Memory B cell (primary cell): Measurements from ENCODE around the gene TTI1.
A peak's percentile ranks its signal among the peaks of the same experiment; 100 is the strongest.

Source experiments
- ATAC-seq: fragments of 150-1000 bp; cut with Tn5 transposase; 2 replicates; pipeline ENCODE4 v1.10.0; 2021; ENCODE audit warnings: low read depth, mild to moderate bottlenecking, moderate library complexity
- DNase-seq, 2 donors: peaks; one replicate each; pipeline ENCODE4 v3.0.0; 2022; ENCODE audit warnings: low spot score in 2 of 2
- H3K27ac Mint-ChIP-seq: one replicate; pipeline ENCODE4 v1.8.0; 2022; ENCODE audit warnings: mild to moderate bottlenecking, moderate library complexity, mixed read lengths
- H3K27me3 Mint-ChIP-seq: one replicate; pipeline ENCODE4 v1.8.0; 2022; ENCODE audit warnings: mixed read lengths
- H3K36me3 Mint-ChIP-seq: one replicate; pipeline ENCODE4 v1.8.0; 2022; ENCODE audit warnings: mild to moderate bottlenecking, mixed read lengths
- H3K4me1 Mint-ChIP-seq: one replicate; pipeline ENCODE4 v1.8.0; 2022; ENCODE audit warnings: mixed read lengths
- H3K4me3 Mint-ChIP-seq: one replicate; pipeline ENCODE4 v1.8.0; 2022; ENCODE audit warnings: mild to moderate bottlenecking, moderate library complexity, mixed read lengths
- H3K9me3 Mint-ChIP-seq: one replicate; pipeline ENCODE4 v1.8.0; 2022; ENCODE audit warnings: mixed read lengths

The TTI1 gene

GRCh38 chr20:38043512-38044300, 10.4 kb upstream of the TTI1 start:
- H3K4me3 Mint-ChIP-seq = no peak overlapping the region
- ATAC-seq = no peak
- H3K27ac Mint-ChIP-seq = no peak overlapping the region
- H3K9me3 Mint-ChIP-seq = no peaks in the 10 kb centered on the region
- no peak for DNase-seq
- no peaks in the 10 kb centered on the region for H3K27me3 Mint-ChIP-seq
- H3K4me1 Mint-ChIP-seq = peaks cover 12% of the 10 kb centered on the region
- H3K36me3 Mint-ChIP-seq = peaks cover 23% of the 10 kb centered on the region

GRCh38 chr20:38040276-38040675, 7.0 kb upstream of the TTI1 start:
- Mint-ChIP-seq H3K36me3 (peaks cover 20% of the 10 kb centered on the region), H3K27me3 (no peaks in the 10 kb centered on the region), H3K4me1 (peaks cover 9% of the 10 kb centered on the region), H3K4me3 (no peak overlapping the region), H3K27ac (no peak overlapping the region), H3K9me3 (no peaks in the 10 kb centered on the region)
- ATAC-seq (no peak), DNase-seq (no peak)

GRCh38 chr20:38036366-38036765, 3.1 kb upstream of the TTI1 start:
- peaks cover 4% of the 10 kb centered on the region for H3K36me3 Mint-ChIP-seq
- no peak overlapping the region for H3K27ac Mint-ChIP-seq
- DNase-seq = no peak
- H3K27me3 Mint-ChIP-seq = no peaks in the 10 kb centered on the region
- no peak overlapping the region for H3K4me3 Mint-ChIP-seq
- H3K9me3 Mint-ChIP-seq = no peaks in the 10 kb centered on the region
- H3K4me1 Mint-ChIP-seq = peaks cover 22% of the 10 kb centered on the region
- ATAC-seq = no peak

- Mint-ChIP-seq H3K4me3 (peak overlapping the region; percentile 95), H3K9me3 (no peaks in the 10 kb centered on the region), H3K27ac (peak overlapping the region; percentile 91), H3K36me3 (peaks cover 9% of the 10 kb centered on the region), H3K4me1 (peaks cover 32% of the 10 kb centered on the region), H3K27me3 (no peaks in the 10 kb centered on the region)
- ATAC-seq (no peak), DNase-seq (no peak)
Observed at GRCh38 chr20:38034961-38035360, 1.7 kb upstream of the TTI1 start.

- H3K36me3 Mint-ChIP-seq = peaks cover 14% of the 10 kb centered on the region
- peaks cover 3% of the 10 kb centered on the region for H3K9me3 Mint-ChIP-seq
- ATAC-seq = no peak
- H3K4me3 Mint-ChIP-seq = peak overlapping the region; percentile 95
- H3K27me3 Mint-ChIP-seq = no peaks in the 10 kb centered on the region
- DNase-seq = no peak
- peak overlapping the region; percentile 91 for H3K27ac Mint-ChIP-seq
- H3K4me1 Mint-ChIP-seq = peaks cover 35% of the 10 kb centered on the region
Observed at GRCh38 chr20:38034108-38034649, 923 bp upstream of the TTI1 start.

GRCh38 chr20:38032585-38033329, 499 bp downstream of the TTI1 start:
- peak; percentile 67 for ATAC-seq
- peaks cover 46% of the 10 kb centered on the region for H3K4me1 Mint-ChIP-seq
- peaks cover 3% of the 10 kb centered on the region for H3K9me3 Mint-ChIP-seq
- peak overlapping the region; percentile 91 for H3K27ac Mint-ChIP-seq
- peak overlapping the region; percentile 95 for H3K4me3 Mint-ChIP-seq
- no peak for DNase-seq
- H3K27me3 Mint-ChIP-seq = no peaks in the 10 kb centered on the region
- H3K36me3 Mint-ChIP-seq = peaks cover 23% of the 10 kb centered on the region

DNA sequence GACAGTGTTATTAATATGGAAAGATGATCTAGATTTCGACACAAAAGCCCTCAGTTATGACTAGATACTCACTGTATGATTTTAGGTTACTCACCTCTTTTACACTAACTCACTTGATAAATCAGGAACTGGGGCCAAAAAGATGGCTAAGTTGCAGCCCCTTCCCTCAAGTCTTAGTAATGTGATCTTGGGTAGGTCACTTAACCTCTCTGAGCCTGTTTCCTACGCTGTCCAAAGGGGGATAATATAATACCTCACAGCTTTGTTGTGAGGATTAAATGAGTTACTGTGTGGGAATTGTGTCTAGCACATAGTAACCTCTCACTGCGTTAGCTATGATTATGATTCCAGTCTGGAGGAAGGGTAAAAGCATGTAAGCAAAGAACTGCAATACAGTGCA, 1.3 kb downstream of the TTI1 start:
- H3K27me3 Mint-ChIP-seq = no peaks in the 10 kb centered on the region
- ATAC-seq = no peak
- H3K4me1 Mint-ChIP-seq = peaks cover 41% of the 10 kb centered on the region
- no peak for DNase-seq
- peak overlapping the region; percentile 91 for H3K27ac Mint-ChIP-seq
- peaks cover 3% of the 10 kb centered on the region for H3K9me3 Mint-ChIP-seq
- H3K4me3 Mint-ChIP-seq = peak overlapping the region; percentile 95
- H3K36me3 Mint-ChIP-seq = peaks cover 20% of the 10 kb centered on the region

DNA sequence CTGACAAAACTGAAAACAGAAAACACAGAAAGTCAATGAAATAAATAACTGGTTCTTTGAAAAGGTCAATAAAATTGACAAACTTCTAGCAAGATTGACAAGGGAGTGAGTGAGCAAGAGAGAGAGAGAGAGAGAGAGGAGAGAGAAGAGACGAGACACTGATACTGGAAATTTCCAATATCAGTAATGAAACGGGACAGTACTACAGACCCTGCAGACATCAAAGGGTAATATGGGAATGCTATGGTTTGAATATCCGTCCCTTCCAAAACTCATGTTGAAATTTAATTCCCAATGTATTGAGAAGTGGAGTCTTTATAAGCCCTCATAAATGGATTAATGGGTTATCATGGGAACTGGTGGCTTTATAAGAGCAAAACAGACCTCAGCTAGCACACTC, 3.8 kb downstream of the TTI1 start:
- H3K36me3 Mint-ChIP-seq = peaks cover 22% of the 10 kb centered on the region
- H3K27ac Mint-ChIP-seq = no peak overlapping the region

GRCh38 chr20:38024496-38024895, 8.8 kb downstream of the TTI1 start:
- Mint-ChIP-seq H3K27me3 (no peaks in the 10 kb centered on the region), H3K4me1 (peaks cover 30% of the 10 kb centered on the region), H3K27ac (no peak overlapping the region), H3K4me3 (no peak overlapping the region), H3K36me3 (peaks cover 21% of the 10 kb centered on the region), H3K9me3 (peaks cover 3% of the 10 kb centered on the region)
- no peak for DNase-seq
- ATAC-seq = no peak

More for the DNA sequence above, 3.8 kb downstream of the TTI1 start:
- DNase-seq (no peak), ATAC-seq (no peak)
- Mint-ChIP-seq H3K9me3 (peaks cover 3% of the 10 kb centered on the region), H3K4me1 (peaks cover 38% of the 10 kb centered on the region), H3K27me3 (no peaks in the 10 kb centered on the region), H3K4me3 (no peak overlapping the region)

DNA sequence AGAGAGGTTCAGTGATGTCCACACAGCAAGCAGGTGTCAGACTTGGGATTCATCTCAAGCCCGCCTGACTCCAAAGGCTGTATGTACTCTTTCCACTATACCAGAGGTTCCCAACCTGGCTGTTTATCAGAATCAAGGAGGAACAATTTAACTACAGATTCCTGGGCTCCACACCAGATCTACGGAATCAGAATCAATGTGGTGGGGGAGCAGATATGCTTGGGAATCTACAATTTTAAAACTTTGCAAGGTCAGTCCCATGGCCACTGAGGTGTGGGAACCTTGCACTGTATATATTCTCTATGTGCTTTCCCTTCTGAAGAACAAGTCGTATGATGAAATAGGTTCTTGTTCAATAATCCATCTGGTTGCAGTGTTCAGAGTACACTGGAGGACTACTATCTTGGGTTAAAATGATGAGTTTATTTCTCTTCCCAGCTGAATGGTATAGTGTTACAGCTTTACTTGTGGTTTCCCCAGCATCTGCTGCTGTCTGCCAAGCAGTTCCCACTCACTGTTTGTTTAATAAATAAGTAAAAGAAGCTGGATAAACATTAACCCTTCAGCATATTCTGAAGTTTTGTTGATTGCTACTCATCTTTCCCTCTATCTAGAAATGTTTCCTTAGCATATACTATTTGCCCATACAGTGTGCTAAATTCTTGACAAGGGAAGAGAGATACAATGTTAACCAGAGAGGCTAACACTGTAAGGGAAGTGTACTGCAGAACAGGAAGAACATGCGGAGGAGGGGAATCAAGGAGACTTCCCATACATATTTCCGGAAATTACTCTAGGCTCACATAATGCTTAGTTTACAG, 9.9 kb downstream of the TTI1 start:
- Mint-ChIP-seq H3K27me3 (no peaks in the 10 kb centered on the region), H3K27ac (no peak overlapping the region), H3K9me3 (peaks cover 6% of the 10 kb centered on the region), H3K36me3 (peaks cover 24% of the 10 kb centered on the region), H3K4me3 (no peak overlapping the region), H3K4me1 (peaks cover 20% of the 10 kb centered on the region)
- ATAC-seq (no peak), DNase-seq (no peak)

- Mint-ChIP-seq H3K4me1 (peaks cover 14% of the 10 kb centered on the region), H3K27me3 (no peaks in the 10 kb centered on the region), H3K4me3 (no peak overlapping the region), H3K9me3 (peaks cover 11% of the 10 kb centered on the region), H3K27ac (no peak overlapping the region), H3K36me3 (peaks cover 34% of the 10 kb centered on the region)
- ATAC-seq = no peak
- no peak for DNase-seq
Observed at GRCh38 chr20:38021087-38021772, 12.0 kb downstream of the TTI1 start.

GRCh38 chr20:38018385-38018784, 14.9 kb downstream of the TTI1 start:
- peaks cover 11% of the 10 kb centered on the region for H3K9me3 Mint-ChIP-seq
- H3K27me3 Mint-ChIP-seq = no peaks in the 10 kb centered on the region
- peaks cover 48% of the 10 kb centered on the region for H3K36me3 Mint-ChIP-seq
- no peak overlapping the region for H3K27ac Mint-ChIP-seq
- no peak for DNase-seq
- no peak for ATAC-seq
- H3K4me3 Mint-ChIP-seq = no peak overlapping the region
- H3K4me1 Mint-ChIP-seq = peaks cover 11% of the 10 kb centered on the region

DNA sequence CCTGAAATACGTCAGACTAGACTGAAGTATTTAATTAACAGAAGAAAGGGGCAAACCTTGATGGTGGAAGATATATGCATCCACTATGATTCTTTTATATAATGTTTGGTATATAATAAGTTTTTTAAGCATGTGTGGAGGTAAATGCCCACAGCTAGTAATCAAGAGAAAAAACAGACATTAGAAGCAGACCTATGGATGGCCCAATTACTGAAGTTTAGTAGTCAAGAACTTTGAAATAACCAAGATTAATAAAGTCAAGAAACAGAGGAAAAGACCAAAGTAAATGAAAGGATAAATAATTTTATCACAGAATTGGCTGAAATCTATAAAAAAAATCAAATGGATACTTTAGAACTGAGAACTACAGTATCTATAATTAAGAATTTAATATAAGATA, 15.3 kb downstream of the TTI1 start:
- Mint-ChIP-seq H3K27ac (no peak overlapping the region), H3K4me1 (peaks cover 11% of the 10 kb centered on the region), H3K4me3 (no peak overlapping the region), H3K27me3 (no peaks in the 10 kb centered on the region), H3K9me3 (peaks cover 11% of the 10 kb centered on the region), H3K36me3 (peaks cover 52% of the 10 kb centered on the region)
- DNase-seq (no peak), ATAC-seq (no peak)
